ENCODE data around the gene TBC1D17. TPM values are rescaled to one million over a fixed set of nuclear protein-coding genes. Genes with fewer than 3 reads are reported as not detected.

TBC1D17 gene
- total and polyA plus RNA-seq, 2 of the 13 experiments (the other 11 are each of a cell fraction or from before 2014, with no cell fraction given) = 9.7 to 16.9 TPM

GRCh38 chr19:49876422-49877019, 981 bp upstream of the TBC1D17 start (continued):
- no peak for TF ChIP-seq USF2 (IDR thresholded peaks at IDR 0.05; ENCODE audit: low read depth, low read length)
- peak; percentile 35; the same call in 1 of the 2 replicates for TF ChIP-seq USF2 (CRISPR knock-in tag; IDR thresholded peaks at IDR 0.05; ENCODE audit: borderline replicate concordance)
- TF ChIP-seq ZNF282 (IDR thresholded peaks at IDR 0.05; ENCODE audit: partially characterized antibody) = no peak
- TF ChIP-seq ZNF772 (CRISPR knock-in tag; IDR thresholded peaks at IDR 0.05) = peak; percentile 81; the same call in 1 of the 2 replicates
- no peak for TF ChIP-seq ISX (CRISPR knock-in tag; conservative IDR thresholded peaks at IDR 0.05)
- peak; percentile 22; the same call in 1 of the 2 replicates for TF ChIP-seq HOXD1 (CRISPR knock-in tag; IDR thresholded peaks at IDR 0.05)
- TF ChIP-seq ZNF839 (CRISPR knock-in tag; IDR thresholded peaks at IDR 0.05; ENCODE audit: borderline replicate concordance) = no peak
- TF ChIP-seq, protein P1, sequence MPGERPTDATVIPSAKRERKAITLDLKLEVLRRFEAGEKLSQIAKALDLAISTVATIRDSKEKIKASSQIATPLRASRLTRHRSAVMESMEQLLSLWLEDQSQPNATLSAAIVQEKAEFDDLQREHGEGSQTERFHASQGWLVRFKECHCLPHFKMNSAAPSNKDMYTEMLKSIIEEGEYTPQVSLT (CRISPR knock-in tag; IDR thresholded peaks at IDR 0.05; ENCODE audit: borderline replicate concordance, low read depth) = no peak
- TF ChIP-seq PCBP2 (optimal IDR thresholded peaks at IDR 0.05; ENCODE audit: low read depth, low read length, poor library complexity, severe bottlenecking) = no peak
- no peak for TF ChIP-seq ZNF382 (CRISPR knock-in tag; IDR thresholded peaks at IDR 0.05; ENCODE audit: borderline replicate concordance)
- 0 out of 2 replicates have a peak, but pooled peaks have one; percentile 25 for TF ChIP-seq ATF7 (IDR thresholded peaks at IDR 0.05)
- TF ChIP-seq ATF7 (CRISPR knock-in tag; IDR thresholded peaks at IDR 0.05) = no peak
- TF ChIP-seq ZNF143 (CRISPR knock-in tag; IDR thresholded peaks at IDR 0.05) = peak; percentile 53; the same call in 1 of the 2 replicates
- TF ChIP-seq, protein P2, sequence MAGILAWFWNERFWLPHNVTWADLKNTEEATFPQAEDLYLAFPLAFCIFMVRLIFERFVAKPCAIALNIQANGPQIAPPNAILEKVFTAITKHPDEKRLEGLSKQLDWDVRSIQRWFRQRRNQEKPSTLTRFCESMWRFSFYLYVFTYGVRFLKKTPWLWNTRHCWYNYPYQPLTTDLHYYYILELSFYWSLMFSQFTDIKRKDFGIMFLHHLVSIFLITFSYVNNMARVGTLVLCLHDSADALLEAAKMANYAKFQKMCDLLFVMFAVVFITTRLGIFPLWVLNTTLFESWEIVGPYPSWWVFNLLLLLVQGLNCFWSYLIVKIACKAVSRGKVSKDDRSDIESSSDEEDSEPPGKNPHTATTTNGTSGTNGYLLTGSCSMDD (CRISPR knock-in tag; IDR thresholded peaks at IDR 0.05) = no peak
- no peak for TF ChIP-seq ISL2 (CRISPR knock-in tag; IDR thresholded peaks at IDR 0.05)
- TF ChIP-seq NR2F6 (IDR thresholded peaks at IDR 0.05) = no peak
- peak; percentile 27; the same call in 1 of the 2 replicates for TF ChIP-seq NR2F6 (CRISPR knock-in tag; IDR thresholded peaks at IDR 0.05)
- TF ChIP-seq PHF5A (CRISPR knock-in tag; IDR thresholded peaks at IDR 0.05; ENCODE audit: low read depth, unreplicated experiment) = peak; percentile 42
- 0 out of 2 replicates have a peak, but pooled peaks have one; percentile 40 for TF ChIP-seq ZSCAN12 (CRISPR knock-in tag; IDR thresholded peaks at IDR 0.05)
- no peak for TF ChIP-seq ZNF672 (CRISPR knock-in tag; IDR thresholded peaks at IDR 0.05)
- no peak for TF ChIP-seq STAG1 (CRISPR knock-in tag; IDR thresholded peaks at IDR 0.05)
- no peak for TF ChIP-seq TCF7L2 (IDR thresholded peaks at IDR 0.05; ENCODE audit: low read depth, low read length)
- no peak for TF ChIP-seq JDP2 (CRISPR knock-in tag; IDR thresholded peaks at IDR 0.05; ENCODE audit: borderline replicate concordance)
- no peak for TF ChIP-seq NCOR1 (IDR thresholded peaks at IDR 0.05; ENCODE audit: borderline replicate concordance, low read length)
- TF ChIP-seq YY1 (IDR thresholded peaks at IDR 0.05; ENCODE audit: insufficient read depth, insufficient replicate concordance, low read depth, low read length) = peak; percentile 97
- TF ChIP-seq ZNF552 (CRISPR knock-in tag; IDR thresholded peaks at IDR 0.05; ENCODE audit: borderline replicate concordance) = no peak
- TF ChIP-seq GLI4 (CRISPR knock-in tag; IDR thresholded peaks at IDR 0.05; ENCODE audit: borderline replicate concordance) = no peak
- TF ChIP-seq THAP8 (CRISPR knock-in tag; IDR thresholded peaks at IDR 0.05; ENCODE audit: borderline replicate concordance) = no peak; the same call in 1 of the 2 replicates
- TF ChIP-seq RFX1 (IDR thresholded peaks at IDR 0.05) = no peak
- TF ChIP-seq SRSF1 (optimal IDR thresholded peaks at IDR 0.05; ENCODE audit: low read depth, low read length) = no peak
